ENCODE measurements around the gene MFF.

GRCh38 chr2:227308784-227309183, 16.3 kb upstream of the MFF start:
- TF ChIP-seq POLR2A (IDR thresholded peaks at IDR 0.05; ENCODE audit: borderline replicate concordance, extremely low read depth, insufficient read depth, insufficient read length) (no peak), POLR2AphosphoS5 (IDR thresholded peaks at IDR 0.05; ENCODE audit: low read depth, low read length) (no peak), CTCF (IDR thresholded peaks at IDR 0.05 in 2 of 3, conservative IDR thresholded peaks at IDR 0.05 in 1 of 3; ENCODE audit: borderline replicate concordance in 1 of 3, insufficient read depth in 1 of 3, low read depth in 2 of 3, low read length in 2 of 3) (no peak), SP1 (IDR thresholded peaks at IDR 0.05; ENCODE audit: low read depth) (no peak), EZH2phosphoT487 (IDR thresholded peaks at IDR 0.05; ENCODE audit: borderline replicate concordance) (no peak), SRF (IDR thresholded peaks at IDR 0.05; ENCODE audit: low read depth) (no peak), RAD21 (IDR thresholded peaks at IDR 0.05; ENCODE audit: low read depth) (no peak), ELF1 (IDR thresholded peaks at IDR 0.05; ENCODE audit: borderline replicate concordance, low read depth) (no peak), REST (IDR thresholded peaks at IDR 0.05; ENCODE audit: low read depth) (no peak), SIN3A (IDR thresholded peaks at IDR 0.05; ENCODE audit: low read depth) (no peak)

Data from HCT116 (cell line).